MM.1S (cell line): Measurements from ENCODE around the gene NARF.

ENCODE experiments used
- EZH2 ChIP-seq: fragments of 300-600 bp; sonication (generic); optimal IDR thresholded peaks from 2 replicates; pipeline ENCODE3; 2017; ENCODE audit warnings: low read depth, mild to moderate bottlenecking, antibody characterized with exemption, low read length, mixed read lengths
- EZH2phosphoT487 ChIP-seq: fragments of 300-600 bp; sonication (generic); IDR thresholded peaks from 2 replicates; pipeline ENCODE4 v1.6.1; 2018; ENCODE audit warnings: antibody characterized with exemption, low read length
- TF ChIP-seq, protein P1 (sequence below): fragments of 300-600 bp; sonication (generic); IDR thresholded peaks from 2 replicates; pipeline ENCODE4 v1.5.1; 2016; ENCODE audit warnings: antibody characterized with exemption, low read length, mixed read lengths

DNA sequence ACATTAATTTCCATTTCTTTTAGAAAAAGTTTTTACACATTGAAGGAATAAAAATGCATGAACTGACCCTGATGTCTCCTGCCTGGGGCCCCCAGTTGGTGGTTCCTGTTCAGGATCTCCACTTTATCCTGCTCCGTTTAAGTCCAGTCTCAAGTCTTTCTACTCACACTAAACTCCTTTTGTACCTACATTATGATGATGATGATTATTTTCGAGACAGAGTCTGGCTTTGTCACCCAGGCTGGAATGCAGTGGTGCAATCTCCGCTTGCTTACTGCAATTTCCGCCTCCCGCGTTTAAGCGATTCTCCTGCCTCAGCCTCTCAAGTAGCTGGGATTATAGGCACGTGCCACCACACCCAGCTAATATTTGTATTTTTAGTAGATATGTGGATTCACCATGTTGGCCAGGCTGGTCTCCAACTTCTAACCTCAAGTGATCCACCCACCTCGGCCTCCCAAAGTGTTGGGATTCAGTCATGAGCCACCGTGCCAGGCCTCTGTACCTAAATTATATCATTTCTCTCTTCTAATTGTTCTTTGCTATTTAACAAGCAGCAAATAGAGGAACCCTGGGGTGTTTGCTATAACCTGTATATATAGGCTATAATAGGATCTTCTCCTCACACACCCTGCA lies 58.8 kb downstream of the NARF start:
- TF ChIP-seq, protein P1, sequence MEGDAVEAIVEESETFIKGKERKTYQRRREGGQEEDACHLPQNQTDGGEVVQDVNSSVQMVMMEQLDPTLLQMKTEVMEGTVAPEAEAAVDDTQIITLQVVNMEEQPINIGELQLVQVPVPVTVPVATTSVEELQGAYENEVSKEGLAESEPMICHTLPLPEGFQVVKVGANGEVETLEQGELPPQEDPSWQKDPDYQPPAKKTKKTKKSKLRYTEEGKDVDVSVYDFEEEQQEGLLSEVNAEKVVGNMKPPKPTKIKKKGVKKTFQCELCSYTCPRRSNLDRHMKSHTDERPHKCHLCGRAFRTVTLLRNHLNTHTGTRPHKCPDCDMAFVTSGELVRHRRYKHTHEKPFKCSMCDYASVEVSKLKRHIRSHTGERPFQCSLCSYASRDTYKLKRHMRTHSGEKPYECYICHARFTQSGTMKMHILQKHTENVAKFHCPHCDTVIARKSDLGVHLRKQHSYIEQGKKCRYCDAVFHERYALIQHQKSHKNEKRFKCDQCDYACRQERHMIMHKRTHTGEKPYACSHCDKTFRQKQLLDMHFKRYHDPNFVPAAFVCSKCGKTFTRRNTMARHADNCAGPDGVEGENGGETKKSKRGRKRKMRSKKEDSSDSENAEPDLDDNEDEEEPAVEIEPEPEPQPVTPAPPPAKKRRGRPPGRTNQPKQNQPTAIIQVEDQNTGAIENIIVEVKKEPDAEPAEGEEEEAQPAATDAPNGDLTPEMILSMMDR = no peak
- no peak for TF ChIP-seq EZH2
- TF ChIP-seq EZH2phosphoT487 = no peak
